ENCODE results near the gene PRTN3.
A peak's percentile ranks its signal among the peaks of the same experiment; 100 is the strongest.

PRTN3 gene

GRCh38 chr19:800360-801029 lies 40.3 kb upstream of the PRTN3 start:
- TF ChIP-seq CTCF (conservative IDR thresholded peaks at IDR 0.05): no peak
- peak overlapping the region; percentile 99 for H3K27ac ChIP-seq

DNA sequence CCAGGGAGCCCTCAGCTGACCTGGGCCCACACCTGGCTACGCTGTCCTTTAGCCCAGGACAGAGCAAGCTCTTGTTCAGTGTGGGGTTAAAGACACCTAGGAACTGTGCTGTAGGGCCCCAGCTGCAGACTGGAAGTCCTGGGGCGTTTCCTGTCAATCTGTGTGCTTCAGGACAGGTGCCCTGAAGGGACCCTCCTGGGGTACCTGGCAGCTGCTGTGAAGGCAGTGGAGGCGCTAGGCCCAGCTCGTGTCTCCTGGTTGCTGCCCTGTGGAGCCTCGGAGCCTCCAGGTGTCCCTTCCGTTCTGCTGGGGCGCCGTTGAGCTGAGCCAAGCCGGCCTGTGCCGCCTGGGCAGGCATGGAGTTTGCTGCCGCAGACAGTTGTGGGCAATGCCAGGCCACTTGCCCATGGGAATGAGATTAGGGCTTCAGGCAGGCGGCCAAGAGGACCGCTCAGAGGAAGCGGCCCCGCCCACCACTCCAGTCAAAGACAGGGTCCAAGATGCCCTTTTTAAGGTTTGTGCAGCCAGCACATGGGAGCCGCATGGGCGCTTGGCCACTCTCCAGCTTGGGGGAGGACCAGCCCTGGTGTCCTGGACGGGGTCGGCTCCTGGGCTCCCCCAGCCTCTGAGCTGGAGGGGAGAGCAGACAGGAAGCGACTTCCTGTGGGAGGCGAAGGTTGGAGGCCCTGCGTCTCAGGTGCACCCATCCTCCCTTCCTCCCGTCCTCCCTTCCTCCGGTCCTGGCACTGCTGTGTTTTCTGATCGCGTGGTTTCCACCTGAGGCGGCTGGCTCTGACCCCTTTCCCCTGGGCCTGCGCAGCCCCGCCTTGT lies 39.6 kb upstream of the PRTN3 start:
- H3K27ac ChIP-seq: peak overlapping the region; percentile 99
- TF ChIP-seq CTCF (conservative IDR thresholded peaks at IDR 0.05): no peak

GRCh38 chr19:801861-802497 lies 38.8 kb upstream of the PRTN3 start:
- peak overlapping the region; percentile 99 for H3K27ac ChIP-seq
- TF ChIP-seq CTCF (conservative IDR thresholded peaks at IDR 0.05): no peak

DNA sequence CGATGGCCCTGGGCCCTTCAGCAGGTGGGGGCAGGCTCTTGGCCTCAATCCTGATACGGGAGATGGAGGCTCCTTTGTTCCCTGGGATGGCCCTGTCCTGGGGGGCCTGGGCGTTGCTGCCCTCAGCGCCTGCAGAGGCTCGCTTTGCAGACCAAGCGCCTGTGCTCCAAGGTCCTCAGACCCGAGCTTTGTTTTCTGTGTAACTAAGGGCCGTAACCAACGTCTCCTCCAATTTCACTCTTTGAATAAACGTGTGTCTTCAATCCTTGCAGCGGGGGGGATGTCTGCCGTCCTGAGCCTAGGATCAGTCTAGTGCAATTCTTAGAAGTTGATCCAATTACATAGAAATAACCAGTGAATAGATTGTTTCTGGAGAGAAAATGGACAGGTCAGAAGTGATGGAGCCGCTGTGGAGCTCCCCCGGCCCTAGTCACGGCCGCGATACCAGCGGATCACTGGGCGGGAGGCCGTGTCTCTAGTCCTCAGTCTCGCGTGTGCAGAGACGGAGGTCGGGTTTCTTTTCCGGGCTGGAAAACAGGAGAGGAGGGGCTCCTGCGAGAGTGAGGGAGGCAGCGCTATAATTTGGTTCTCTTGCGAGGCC lies 38.2 kb upstream of the PRTN3 start:
- H3K27ac ChIP-seq: peak overlapping the region; percentile 99; the same call in 1 of the 2 replicates

GRCh38 chr19:803099-803561 lies 37.7 kb upstream of the PRTN3 start:
- TF ChIP-seq CTCF (conservative IDR thresholded peaks at IDR 0.05): no peak
- H3K27ac ChIP-seq: peak overlapping the region; percentile 14; the same call in 1 of the 2 replicates

More for the DNA sequence above, 38.2 kb upstream of the PRTN3 start:
- TF ChIP-seq CTCF (conservative IDR thresholded peaks at IDR 0.05): no peak

- TF ChIP-seq CTCF (conservative IDR thresholded peaks at IDR 0.05): no peak
- H3K27ac ChIP-seq: no peak overlapping the region
Observed at GRCh38 chr19:803686-804418, 36.9 kb upstream of the PRTN3 start.
